Superior temporal gyrus (tissue), 1 donor: ENCODE data around the gene SLC6A13.
A peak's percentile ranks its signal among the peaks of the same experiment; 100 is the strongest.
"Not testable (repeated sequence)": the region's sequence is repeated elsewhere in the genome, so short reads cannot be mapped to it uniquely, and the experiment has no call there.

ENCODE experiments used
- DNase-seq: peaks from one replicate; pipeline ENCODE4 v3.0.0-alpha.2; 2016; ENCODE audit errors: extremely low spot score

The SLC6A13 gene

DNA sequence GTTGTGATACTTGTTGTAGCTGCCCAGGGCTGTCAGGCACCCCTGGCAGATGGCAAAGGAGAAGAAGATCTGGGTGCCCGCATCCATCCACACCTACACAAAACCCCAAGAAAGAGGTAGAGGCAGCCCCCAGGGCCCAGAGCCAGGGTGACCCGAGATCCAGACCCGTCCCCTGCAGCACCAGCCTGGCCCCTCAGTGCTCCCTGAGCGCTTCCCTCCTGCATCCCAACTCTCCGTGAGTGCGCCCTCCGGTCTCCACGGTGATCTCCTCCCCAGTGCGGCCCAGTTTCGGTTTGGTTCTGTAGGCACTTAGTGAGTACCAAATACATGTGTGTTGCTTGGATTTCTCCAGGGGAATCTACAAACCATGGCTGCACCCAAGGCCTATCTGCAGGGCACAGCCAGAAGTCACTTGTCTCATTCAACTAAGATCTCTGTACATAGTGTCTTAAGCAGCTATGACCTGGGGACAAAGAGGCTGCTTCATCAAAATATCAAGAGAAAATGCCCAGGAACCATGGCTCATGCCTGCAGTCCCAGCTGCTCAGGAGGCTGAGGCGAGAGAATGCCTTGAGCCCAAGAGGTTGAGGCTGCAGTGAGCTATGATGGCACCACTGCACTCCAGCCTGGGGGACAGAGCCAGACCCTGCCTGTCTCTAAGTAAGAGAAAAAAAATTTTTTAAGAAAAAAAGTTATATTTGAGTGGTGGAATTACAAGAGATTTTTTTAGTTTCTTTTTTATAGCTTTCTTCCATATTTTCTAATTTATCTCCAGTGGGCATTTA, 64.5 kb downstream of the SLC6A13 start:
- no peak for DNase-seq

DNA sequence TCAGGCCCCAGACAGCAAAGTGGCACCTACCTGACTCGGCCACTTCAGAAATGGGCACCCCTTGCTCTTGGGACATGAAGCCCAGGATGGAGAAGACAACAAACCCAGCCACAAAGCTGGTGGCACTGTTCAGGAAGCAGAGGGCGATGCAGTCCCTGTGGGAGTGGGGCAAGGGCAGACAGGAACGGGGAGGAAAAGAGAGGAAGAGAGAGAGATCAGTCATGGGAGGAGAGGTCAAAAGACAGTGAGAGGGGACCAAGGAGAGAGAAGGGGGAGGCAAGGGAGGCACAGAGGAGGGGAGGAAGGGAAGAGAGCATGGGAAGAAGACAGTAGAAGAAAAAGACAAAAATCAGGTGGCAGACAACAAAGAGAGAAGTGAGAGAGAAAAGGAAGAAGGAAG, 65.3 kb downstream of the SLC6A13 start:
- no peak for DNase-seq

DNA sequence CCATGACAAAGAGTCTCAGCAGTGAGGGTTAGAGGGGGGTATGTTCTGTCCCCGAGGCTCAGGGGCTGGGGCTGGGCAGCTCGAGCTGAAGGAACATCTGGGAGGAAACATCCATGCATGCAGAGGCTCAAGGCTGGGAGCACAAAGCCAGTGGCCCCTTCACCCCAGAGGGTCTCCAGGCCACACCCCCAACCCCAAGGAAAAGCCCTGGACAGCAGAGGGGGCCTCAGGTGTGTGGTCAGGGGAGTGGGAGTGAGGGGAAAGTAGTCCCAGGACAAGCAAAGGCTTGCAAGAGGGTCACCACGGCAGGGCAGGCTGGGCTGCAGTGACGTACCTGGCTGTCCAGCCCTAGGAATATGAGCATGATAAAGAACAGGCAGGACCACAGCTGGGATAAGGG, 66.2 kb downstream of the SLC6A13 start:
- DNase-seq, result no peak

DNA sequence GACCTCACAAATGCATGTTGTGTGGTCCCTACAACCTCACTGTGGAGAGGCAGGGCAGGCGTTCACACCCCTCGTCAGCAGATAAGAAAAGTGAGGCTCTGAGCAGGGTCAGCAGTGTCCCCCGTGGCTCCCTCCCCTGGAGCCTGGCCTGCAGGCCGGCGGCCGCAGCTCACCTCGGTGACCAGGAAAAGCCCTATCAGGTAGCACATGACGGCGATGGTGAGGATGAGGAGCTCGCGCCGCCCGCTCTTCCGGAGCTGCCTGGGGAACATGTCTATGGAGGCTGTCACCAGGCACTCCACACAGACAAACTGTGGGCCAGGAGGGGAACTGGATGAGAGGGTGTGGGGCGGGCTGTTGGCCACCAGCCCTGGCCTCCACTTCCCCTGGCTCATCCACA, 66.7 kb downstream of the SLC6A13 start:
- no peak for DNase-seq

DNA sequence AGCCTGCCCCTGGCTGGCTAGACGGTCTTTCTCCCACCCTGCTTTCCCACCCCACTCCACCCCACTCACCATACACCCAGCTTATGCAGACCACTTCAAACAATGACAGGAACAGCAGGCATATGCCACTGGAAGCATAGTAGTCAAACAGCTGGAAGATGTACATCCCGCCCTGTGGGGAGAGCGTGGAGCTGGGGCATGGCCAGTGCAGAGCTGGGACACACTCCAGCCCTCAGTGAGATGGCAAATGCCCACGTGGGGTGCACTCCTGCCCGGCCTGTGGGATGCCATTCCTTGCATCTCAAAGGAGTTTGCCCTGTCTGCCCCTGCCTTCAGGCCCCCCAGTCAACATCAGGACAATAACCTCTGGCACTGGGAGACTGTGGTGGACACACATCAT, 67.5 kb downstream of the SLC6A13 start:
- DNase-seq, result no peak

DNA sequence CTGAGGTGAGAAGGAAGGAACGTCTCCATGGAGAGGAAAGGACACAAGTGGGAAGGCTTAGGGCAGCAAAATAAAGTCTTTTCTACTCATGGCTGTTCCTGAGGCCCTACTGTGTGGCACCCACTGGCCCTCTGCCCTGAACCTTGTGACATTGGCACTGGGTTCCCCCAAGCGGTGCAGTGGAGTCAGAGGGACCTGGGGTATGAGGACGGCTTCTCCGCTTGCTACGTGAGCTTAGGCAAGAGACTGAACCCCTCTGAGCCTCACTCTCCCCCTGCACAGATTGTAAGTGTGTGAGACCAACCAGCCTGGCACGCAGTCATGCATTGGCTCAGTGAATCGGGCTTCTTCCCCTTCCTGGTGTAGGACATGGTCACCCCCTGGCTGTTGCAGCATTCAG, 68.4 kb downstream of the SLC6A13 start:
- no peak for DNase-seq

DNA sequence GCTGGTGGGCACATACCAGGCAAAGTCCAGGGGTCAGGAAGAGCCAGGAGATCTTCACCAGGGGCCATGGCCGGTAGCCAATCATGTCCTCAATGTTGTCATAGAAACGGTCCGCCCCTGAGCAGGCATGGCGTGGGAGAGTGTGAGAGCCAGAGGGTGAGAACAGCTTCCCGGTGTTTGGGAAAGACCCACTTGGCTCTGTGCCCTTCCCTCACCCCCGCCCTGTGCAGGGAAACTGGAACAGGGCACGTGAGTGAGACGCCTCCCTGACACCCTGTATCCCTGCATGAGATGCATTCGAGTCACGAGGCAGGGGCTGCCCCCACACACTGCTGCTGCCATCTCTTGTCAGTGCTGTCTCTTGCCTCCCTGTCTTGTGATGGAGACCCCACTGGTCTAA, 69.4 kb downstream of the SLC6A13 start:
- DNase-seq, result no peak

DNA sequence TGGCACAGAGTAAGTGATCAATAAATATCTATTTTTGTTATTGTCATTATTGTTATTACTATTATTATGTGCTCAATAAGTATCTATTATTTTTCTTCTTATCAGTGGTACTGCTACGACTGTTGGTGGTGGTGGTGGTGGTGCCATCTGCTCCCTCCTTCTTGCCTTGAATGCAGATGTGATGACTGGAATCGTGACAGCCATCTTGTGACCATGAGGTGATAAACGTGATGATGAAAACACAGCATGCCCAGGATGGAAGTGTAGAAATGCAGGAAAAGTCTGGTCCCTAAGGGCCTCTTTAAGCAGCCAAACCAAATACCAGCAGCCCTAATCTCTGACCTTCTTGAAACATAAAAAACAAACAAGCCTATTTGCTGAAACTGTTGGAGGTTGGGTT, 71.1 kb downstream of the SLC6A13 start:
- no peak for DNase-seq

DNA sequence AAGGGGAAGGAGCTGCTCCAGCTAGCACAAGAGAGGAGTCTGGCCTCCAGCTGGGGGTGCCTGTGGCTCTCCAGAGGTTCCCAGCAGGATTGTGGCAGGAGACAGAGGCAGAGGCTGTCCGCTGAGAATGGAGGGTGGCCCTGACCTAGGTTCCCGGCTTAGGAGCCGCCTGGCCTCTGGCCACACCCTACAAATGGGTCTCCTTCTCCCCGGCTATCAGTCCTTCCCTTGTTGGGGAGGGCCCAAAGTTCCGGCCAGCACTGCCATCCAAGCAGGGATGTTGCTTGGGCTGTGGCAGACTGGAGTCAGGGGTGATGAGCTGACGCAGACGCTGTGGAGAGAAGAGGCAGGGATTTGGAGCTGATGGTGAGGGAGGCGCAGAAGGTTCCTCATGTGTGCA, 71.8 kb downstream of the SLC6A13 start:
- no peak for DNase-seq

DNA sequence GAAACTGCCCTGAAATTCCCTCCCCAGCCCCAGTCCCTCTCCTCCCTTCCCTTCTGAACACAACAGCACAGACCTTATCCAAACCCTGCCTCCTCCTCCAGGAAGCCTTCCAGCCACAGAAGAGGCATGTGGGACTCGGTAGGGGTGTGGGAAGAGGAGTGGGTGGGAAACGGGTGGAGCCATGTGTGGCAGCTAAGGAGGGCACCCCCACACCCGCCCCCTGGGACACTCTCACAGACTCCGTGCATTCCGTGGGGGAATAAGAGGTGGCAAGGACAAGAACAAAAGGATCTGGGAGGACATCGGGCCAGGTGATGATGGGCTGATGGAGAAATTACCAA, 73.0 kb downstream of the SLC6A13 start:
- DNase-seq, result no peak

DNA sequence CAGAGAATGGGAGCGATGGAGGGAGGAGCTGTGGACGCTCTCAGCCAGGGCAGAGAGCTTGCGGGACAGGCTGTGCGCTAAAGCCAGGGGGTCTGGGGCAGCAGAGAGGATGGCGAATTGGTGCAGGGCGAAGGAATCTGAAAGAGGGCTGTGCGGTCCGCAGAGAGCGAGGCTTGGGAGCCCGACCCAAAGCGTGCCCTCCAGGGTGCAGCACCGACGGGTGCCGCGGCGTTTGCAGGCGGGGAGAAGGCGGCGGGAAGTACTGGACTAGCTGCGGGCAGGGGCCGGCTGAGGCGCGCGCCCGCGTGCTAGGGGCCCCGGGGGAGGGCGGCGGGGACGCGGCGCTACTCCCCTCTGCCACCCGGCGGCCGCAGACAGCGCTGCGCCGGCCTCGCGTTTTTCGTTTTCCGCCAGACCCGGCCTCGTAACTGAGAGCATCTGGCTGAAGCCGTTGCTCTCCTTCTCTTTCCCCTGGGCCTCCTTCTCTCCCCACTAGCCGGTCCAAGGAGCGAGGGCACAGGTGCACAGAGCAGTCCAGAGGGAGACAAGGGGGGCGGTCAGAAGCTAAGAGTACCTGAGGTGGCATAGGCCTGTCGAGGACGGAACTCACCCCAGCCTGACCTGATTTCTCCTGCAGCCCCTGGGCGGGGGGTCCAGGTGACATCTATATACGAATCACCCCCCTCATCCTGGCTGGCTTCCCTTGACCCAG, 73.6 kb downstream of the SLC6A13 start:
- peak; percentile 74 for DNase-seq

DNA sequence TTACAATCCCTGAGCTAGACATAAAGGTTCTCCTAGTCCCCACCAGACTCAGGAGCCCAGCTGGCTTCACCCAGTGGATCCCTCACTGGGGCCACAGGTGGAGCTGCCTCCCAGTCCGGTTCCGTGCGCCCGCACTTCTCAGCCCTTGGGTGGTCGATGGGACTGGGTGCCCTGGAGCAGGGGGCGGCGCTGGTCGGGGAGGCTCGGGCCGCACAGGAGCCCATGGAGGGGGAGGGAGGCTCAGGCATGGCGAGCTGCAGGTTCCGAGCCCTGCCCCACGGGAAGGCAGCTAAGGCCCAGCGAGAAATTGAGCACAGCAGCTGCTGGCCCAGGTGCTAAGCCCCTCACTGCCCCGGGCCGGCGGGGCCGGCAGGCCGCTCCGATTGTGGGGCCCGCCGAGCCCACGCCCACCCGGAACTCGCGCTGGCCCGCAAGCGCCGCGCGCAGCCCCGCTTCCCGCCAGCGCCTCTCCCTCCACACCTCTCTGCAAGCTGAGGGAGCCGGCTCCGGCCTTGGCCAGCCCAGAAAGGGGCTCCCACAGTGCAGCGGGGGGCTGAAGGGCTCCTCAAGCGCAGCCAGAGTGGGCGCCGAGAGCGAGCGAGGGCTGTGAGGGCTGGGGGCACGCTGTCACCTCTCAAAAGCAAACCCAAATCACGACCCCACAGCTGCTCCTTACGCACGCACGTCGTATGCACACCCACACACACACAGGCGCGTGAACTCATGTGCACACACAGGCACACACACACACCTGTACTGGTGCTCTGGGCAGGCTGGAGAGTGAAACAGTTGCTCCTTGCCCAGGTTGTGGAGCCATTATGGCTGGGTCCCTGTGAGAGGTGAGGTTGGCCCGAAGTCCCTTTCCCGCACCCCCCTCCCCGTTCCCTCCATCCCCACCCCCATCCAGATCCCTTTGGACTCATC, 74.4 kb downstream of the SLC6A13 start:
- DNase-seq, result not testable (repeated sequence)

DNA sequence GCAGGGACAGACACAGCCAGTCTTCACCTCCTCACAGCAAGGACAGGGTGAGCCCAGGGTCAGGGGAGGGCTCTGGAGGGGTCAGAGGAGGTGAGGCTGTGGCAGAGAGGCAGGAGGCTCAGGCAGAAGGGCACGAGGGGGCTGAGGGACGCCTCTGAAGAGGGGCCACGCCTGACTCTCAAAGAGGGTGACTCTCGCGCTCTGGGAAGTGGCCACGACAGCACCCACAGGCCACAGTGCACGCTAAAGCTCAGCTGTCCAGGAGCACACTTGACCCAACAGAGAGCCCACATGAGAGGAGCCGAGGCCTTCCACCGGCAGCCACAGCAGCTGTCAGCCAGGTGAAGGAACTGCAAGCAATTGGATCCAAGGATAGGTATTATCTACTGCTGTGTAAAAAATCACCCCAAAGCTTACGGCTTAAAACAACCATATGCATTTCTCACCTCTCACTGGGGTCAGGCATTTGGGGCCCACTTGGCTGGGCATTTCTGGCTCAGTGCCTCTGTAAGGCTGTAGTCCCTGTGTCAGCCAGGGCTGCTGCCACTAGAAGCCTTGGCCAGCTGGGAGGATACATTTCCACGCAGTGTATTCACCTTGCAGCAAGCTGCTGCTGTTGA, 76.5 kb downstream of the SLC6A13 start:
- DNase-seq, result no peak

DNA sequence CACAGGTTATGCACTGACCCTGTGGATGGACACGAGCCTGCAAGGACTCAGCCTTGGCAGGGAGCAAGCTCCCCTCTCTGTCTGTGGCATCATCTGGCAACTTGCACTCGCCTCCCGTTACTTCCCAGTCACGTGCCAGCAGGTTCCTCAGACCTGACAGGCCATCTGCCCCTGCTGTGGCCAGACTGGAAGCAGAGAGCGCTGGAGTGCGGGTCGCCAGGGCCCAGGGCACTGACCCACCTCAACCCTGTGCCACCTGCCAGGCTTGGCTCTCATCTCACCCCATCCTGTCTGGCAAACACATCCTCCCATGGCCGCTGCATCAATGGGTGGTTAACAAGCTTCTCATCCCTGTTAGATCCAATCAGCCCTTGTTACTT, 77.1 kb downstream of the SLC6A13 start:
- DNase-seq, result no peak

DNA sequence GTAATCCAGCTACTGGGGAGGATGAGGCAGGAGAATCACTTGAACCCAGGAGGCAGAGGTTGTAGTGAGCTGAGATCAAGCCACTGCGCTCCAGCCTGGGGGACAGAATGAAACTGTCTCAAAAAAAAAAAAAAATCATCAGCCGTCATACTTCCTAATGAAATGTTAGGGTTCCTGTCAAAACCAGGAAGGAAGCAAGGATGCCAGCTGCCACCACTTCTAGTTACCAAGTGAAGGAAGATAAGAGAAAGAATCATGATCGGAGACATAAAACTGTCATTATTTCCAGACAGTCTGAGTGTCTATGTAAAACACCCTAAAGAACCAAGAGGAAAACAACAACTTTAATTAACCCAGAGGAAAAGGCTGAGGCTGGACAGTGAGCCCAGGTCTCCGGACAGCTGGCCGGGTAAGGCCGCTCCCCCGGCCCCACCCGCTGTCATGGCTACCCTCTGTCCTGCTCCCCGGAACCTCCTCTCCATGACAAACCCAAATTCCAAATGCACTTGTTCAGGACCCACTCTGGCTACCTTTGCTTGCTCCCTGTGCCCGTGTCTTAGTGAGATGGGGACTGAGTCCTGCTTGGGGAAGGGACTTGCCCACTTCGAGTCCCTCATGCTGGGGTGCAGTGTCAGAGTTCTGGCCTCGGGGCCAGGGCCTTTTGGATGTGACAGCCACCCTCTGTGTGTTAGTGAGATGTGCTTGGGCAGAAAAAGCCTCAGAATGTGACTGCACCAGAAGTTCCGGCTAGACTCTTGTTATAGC, 77.6 kb downstream of the SLC6A13 start:
- no peak for DNase-seq

DNA sequence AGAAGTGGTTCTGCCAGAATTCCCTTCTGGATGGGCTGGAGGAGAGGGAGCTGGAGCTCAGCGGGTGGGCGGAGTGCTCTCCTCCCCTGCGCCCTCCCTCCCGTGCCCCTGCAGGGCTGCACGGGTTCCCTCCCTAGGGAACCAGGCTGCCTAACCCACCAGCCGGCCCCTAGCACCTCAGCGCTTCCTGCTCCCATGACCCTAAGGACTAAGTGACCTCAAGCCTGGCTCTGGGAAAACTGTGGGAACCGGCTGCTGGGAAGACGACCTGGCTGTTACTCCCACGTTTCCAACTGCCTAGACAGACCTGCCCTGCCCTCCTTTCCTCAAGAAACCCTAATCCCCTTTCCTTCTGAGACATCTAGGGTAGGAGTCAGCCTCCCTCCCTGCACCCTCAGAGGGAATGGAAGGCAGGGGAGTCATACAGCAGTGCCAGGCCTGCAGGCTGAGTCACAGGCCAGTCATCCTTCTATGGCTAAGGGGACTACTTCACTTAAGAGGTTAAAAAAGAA, 80.2 kb downstream of the SLC6A13 start:
- DNase-seq, result no peak

DNA sequence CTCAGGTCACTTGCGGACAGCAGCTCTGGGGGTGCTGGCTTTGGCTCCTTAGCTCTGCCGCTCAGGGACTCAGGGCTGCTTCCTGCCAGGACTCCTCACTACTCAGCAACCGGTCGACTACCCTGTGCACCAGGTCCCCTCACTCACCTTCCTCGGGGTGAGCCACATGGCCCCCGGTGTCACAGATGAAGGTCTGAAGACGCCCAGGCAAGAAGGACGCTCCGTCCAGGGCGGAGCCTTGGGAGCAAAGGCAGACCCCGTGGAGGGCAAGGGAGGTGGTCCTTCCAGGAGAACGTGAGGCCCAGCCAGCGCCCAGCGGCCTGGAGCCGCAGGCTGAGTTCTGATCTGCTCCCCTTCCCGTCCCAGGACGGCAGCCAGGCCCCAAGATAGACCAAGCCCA, 80.7 kb downstream of the SLC6A13 start:
- no peak for DNase-seq

DNA sequence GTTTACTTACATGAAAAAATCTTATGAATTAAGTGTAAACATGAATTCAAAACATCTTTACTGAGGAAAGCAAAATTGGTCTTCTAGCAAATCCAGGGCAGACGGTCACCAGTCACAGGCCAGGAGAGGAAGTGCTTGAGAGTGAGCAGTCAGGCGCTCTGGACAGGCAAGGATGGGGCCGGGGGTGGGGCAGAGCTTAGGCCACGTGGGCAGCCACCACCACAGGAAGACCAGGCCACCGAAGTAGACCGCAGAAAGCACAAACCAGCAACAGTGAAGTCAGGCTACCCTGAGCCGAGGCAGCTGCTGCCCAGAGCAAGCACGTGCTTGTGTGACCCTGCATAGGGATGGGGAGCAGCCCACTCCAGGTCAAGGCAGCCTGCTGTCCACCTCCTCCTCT, 82.2 kb downstream of the SLC6A13 start:
- DNase-seq, result no peak

DNA sequence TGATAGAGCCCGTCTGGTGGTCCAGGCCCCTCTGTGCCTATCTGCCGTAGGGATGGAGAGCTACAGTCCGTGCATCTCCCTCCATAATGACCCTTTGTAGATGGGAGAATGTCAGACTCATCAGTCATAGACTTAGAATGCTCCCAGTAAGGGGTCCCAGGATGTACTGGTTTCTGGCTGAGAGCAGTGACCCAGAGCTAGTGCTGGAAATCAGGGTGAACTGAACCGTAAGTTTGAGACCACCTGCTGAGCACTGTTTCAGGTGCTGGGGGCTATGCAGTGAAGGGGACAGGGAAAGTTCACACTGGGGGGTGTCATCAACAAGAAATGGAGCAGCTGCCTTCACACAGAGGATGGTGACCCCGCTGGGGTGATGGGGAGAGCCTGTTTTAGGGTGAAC, 82.8 kb downstream of the SLC6A13 start:
- DNase-seq, result no peak

DNA sequence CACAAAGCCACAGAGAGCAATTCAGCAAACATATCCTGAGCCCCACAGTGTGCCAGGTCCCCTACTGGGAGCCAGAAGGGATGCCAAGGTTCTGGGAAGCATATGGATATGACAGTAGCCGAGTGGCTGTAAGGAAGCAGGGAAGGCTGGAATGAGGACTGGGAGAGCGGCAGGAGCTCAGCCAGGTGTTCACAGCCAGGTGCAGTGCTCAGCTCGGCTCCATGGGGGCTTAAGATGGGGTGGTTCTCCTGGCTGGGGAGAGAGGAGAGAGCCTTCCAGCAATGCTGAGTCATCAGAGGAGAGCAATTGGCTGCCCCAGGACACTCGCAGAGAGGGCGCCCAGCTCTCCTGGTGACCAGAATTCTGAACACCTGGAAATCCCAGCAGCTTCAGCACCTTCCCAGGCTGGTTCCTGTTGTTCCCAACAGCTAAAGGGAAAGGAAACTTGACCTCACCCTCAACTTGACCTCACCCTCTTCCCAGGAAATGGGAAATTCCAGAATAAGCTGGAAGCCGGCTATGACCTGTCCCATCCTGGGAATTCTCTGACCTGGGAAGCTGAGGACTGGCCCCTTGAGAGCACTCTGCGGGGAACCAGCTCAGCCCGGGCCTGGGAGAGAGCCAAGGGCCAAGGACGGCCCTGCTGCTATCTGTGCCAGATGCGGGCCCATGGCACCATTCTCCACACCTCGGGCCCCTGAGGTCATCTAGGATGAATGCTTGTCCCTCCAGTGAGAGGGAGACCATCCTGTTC, 83.3 kb downstream of the SLC6A13 start:
- no peak for DNase-seq

DNA sequence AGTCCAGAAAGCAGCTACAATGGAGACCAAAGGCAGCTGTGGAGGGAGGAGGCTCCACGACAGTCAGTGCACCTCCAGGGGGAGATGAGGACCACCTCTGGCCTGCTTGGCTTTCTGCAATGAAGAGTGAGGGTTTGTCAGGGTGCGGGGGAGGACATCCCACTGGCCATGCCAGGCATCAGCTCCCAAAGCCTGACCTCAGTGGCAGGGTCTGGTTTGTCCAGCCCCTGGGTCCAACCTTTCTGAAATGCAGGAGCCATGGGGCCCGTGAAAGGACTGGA, 83.9 kb downstream of the SLC6A13 start:
- DNase-seq, result no peak
